Testis (tissue), 3 donors: ENCODE results near the gene TTC7B. TPM values are rescaled to one million over a fixed set of nuclear protein-coding genes. Genes with fewer than 3 reads are reported as not detected.

Experiments used
- DNase-seq: peaks from one replicate; pipeline ENCODE4 v3.0.0-alpha.2; 2019
- H3K27ac ChIP-seq, 2 donors: fragments of 200-600 bp; sonication (generic); one replicate each; pipeline ENCODE4 v1.5.1; 2019
- H3K27me3 ChIP-seq: fragments of 200-600 bp; sonication (generic); one replicate; pipeline ENCODE4 v1.5.1; 2019
- H3K36me3 ChIP-seq: fragments of 200-600 bp; sonication (generic); one replicate; pipeline ENCODE4 v1.5.1; 2017; ENCODE audit warnings: low read depth; ENCODE audit errors: missing control alignments
- H3K4me1 ChIP-seq: fragments of 200-600 bp; sonication (generic); one replicate; pipeline ENCODE4 v1.5.1; 2019
- H3K4me3 ChIP-seq, 2 donors: fragments of 200-600 bp; sonication (generic); one replicate each; pipeline ENCODE4 v1.5.1; 2017 to 2019
- H3K9me3 ChIP-seq: fragments of 200-600 bp; sonication (generic); one replicate; pipeline ENCODE4 v1.5.1; 2017
- POLR2A ChIP-seq: fragments of 450-650 bp; IDR thresholded peaks from one replicate; pipeline ENCODE4 v1.6.1; 2017; ENCODE audit warnings: antibody characterized with exemption, mild to moderate bottlenecking, moderate library complexity
- WGBS, 2 donors: methylation state at CpG; one replicate each; pipeline ENCODE4 v1.1.5; 2018; 5-methylcytosine and 5-hydroxymethylcytosine counted together
- intact Hi-C: fragments of 100-400 bp; cut with DNase I; formaldehyde crosslinking; loops from one replicate; pipeline ENCODE4 v1.15.1; 2023; ENCODE audit warnings: low total_unique reads
- polyA plus RNA-seq: library from polyadenylated mRNA; stranded (reverse); fragments of 350-450 nt; fragmentation: Illumina TruSeq; extraction: RNeasy Lipid Tissue Mini Kit (QIAGEN cat#74804); gene quantifications from one replicate; pipeline ENCODE4 v1.2.3, GENCODE V29; 2014; ENCODE audit warnings: low read depth, low replicate concordance; ENCODE audit not compliant: insufficient read depth
- total RNA-seq, 2 donors: library from RNA; depleted of rRNA; stranded (reverse); fragments of >200 nt; gene quantifications; one replicate each; pipeline ENCODE4 v1.2.3, GENCODE V29; 2016
- TF ChIP-seq, protein P1 (sequence below), 3 experiments: fragments of 450-650 bp in 2 of 3; fragments of 200-600 bp in 1 of 3; sonication (generic) in 1 of 3; IDR thresholded peaks; one replicate each; pipeline ENCODE4 v1.5.1; 2016 to 2019; ENCODE audit warnings: antibody characterized with exemption in 3 of 3, mild to moderate bottlenecking in 2 of 3, moderate library complexity in 1 of 3

The TTC7B gene
- total and polyA plus RNA-seq, 3 donors from 2014 or later, result 11.3 to 17.0 (median 12.1) TPM

- Histone ChIP-seq H3K4me1 (peaks cover 8% of the 10 kb centered on the region), H3K27ac (no peak overlapping the region), H3K36me3 (no peaks in the 10 kb centered on the region), H3K27me3 (no peaks in the 10 kb centered on the region), H3K4me3 (no peak overlapping the region), H3K9me3 (no peaks in the 10 kb centered on the region)
- 90 to 91% methylated on average over 15 of the region's 15 CpGs for WGBS, 2 donors
- no peak for TF ChIP-seq POLR2A
- TF ChIP-seq, protein P1, sequence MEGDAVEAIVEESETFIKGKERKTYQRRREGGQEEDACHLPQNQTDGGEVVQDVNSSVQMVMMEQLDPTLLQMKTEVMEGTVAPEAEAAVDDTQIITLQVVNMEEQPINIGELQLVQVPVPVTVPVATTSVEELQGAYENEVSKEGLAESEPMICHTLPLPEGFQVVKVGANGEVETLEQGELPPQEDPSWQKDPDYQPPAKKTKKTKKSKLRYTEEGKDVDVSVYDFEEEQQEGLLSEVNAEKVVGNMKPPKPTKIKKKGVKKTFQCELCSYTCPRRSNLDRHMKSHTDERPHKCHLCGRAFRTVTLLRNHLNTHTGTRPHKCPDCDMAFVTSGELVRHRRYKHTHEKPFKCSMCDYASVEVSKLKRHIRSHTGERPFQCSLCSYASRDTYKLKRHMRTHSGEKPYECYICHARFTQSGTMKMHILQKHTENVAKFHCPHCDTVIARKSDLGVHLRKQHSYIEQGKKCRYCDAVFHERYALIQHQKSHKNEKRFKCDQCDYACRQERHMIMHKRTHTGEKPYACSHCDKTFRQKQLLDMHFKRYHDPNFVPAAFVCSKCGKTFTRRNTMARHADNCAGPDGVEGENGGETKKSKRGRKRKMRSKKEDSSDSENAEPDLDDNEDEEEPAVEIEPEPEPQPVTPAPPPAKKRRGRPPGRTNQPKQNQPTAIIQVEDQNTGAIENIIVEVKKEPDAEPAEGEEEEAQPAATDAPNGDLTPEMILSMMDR (IDR thresholded peaks at IDR 0.05), result no peak
- intact Hi-C loops, result no loop called here
- DNase-seq, result no peak
Observed at GRCh38 chr14:90808759-90809529, 7.3 kb downstream of the TTC7B start.

GRCh38 chr14:90807060-90807459 is 9.2 kb downstream of the TTC7B start:
- Histone ChIP-seq H3K27ac (no peak overlapping the region), H3K27me3 (no peaks in the 10 kb centered on the region), H3K36me3 (no peaks in the 10 kb centered on the region), H3K4me1 (peaks cover 8% of the 10 kb centered on the region), H3K4me3 (no peak overlapping the region), H3K9me3 (no peaks in the 10 kb centered on the region)
- 79 to 85% methylated on average over 4 to 6 of the region's 6 CpGs for WGBS, 2 donors
- DNase-seq, result no peak
- no peak for TF ChIP-seq POLR2A
- TF ChIP-seq, protein P1 (IDR thresholded peaks at IDR 0.05), result no peak
- intact Hi-C loops, result no loop called here

GRCh38 chr14:90805662-90806540 is 10.3 kb downstream of the TTC7B start:
- peaks cover 8% of the 10 kb centered on the region for H3K4me1 ChIP-seq

DNA sequence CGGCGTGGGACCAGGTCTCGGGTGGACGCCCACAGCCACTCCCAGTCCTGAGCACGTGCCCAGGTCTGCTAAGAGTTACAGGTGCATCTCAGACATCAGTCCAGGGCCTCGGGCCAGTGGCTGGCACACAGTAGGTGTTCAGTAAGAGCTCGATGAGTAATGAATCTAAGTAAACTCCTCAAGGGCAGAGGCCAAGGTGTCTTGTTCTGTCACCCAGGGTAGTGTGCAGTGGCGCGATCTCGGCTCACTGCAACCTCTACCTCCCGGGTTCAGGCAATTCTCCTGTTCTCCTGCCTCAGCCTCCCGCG is 11.2 kb downstream of the TTC7B start:
- H3K27me3 ChIP-seq, result no peaks in the 10 kb centered on the region
- no peak for DNase-seq
- intact Hi-C loops, result no loop called here
- no peaks in the 10 kb centered on the region for H3K9me3 ChIP-seq
- no peak overlapping the region for H3K27ac ChIP-seq
- peaks cover 8% of the 10 kb centered on the region for H3K4me1 ChIP-seq
- TF ChIP-seq, protein P1 (IDR thresholded peaks at IDR 0.05), result no peak
- TF ChIP-seq POLR2A, result no peak
- H3K4me3 ChIP-seq, result no peak overlapping the region
- 95% methylated on average over 13 of the region's 13 CpGs for WGBS, 2 donors
- H3K36me3 ChIP-seq, result no peaks in the 10 kb centered on the region

More at GRCh38 chr14:90805662-90806540, 10.3 kb downstream of the TTC7B start:
- Histone ChIP-seq H3K9me3 (no peaks in the 10 kb centered on the region), H3K27ac (no peak overlapping the region), H3K27me3 (no peaks in the 10 kb centered on the region), H3K36me3 (no peaks in the 10 kb centered on the region), H3K4me3 (no peak overlapping the region)
- DNase-seq, result peak; percentile 55
- WGBS, 2 donors, result 59 to 61% methylated on average over 16 to 21 of the region's 21 CpGs
- intact Hi-C loops, result no loop called here
- TF ChIP-seq POLR2A, result no peak
- TF ChIP-seq, protein P1 (IDR thresholded peaks at IDR 0.05), result no peak
